ENCODE results near the gene HSD17B3.
A peak's percentile ranks its signal among the peaks of the same experiment; 100 is the strongest.
"Not testable (repeated sequence)": the region's sequence is repeated elsewhere in the genome, so short reads cannot be mapped to it uniquely, and the experiment has no call there.

HSD17B3 gene

GRCh38 chr9:96302021-96302420 lies at the start of gene HSD17B3:
Gene HSD17B3, minus strand, starts transcription at chr9:96302176. Its CDS starts 72 bp downstream, at chr9:96302104.
- no peak for DNase-seq

- no peak for DNase-seq
Measured at GRCh38 chr9:96350866-96351265, 48.9 kb upstream of the HSD17B3 start.

GRCh38 chr9:96348261-96348660 lies 46.3 kb upstream of the HSD17B3 start:
- no peak for DNase-seq

- DNase-seq: no peak
Measured at GRCh38 chr9:96345551-96345950, 43.6 kb upstream of the HSD17B3 start.

GRCh38 chr9:96344458-96345180 lies 42.6 kb upstream of the HSD17B3 start:
- DNase-seq: peak; percentile 92

- no peak for DNase-seq
Measured at GRCh38 chr9:96343515-96344360, 41.8 kb upstream of the HSD17B3 start.

- DNase-seq: no peak
Measured at GRCh38 chr9:96342571-96343245, 40.7 kb upstream of the HSD17B3 start.

GRCh38 chr9:96340707-96341106 lies 38.7 kb upstream of the HSD17B3 start:
- DNase-seq: no peak

- DNase-seq: no peak
Measured at GRCh38 chr9:96338299-96338698, 36.3 kb upstream of the HSD17B3 start.

- DNase-seq: no peak
Measured at GRCh38 chr9:96333958-96334357, 32.0 kb upstream of the HSD17B3 start.

- no peak for DNase-seq
Measured at GRCh38 chr9:96331236-96331947, 29.4 kb upstream of the HSD17B3 start.

- peak; percentile 32 for DNase-seq
Measured at GRCh38 chr9:96327694-96328352, 25.8 kb upstream of the HSD17B3 start.

GRCh38 chr9:96323169-96323568 lies 21.2 kb upstream of the HSD17B3 start:
- no peak for DNase-seq

- not testable (repeated sequence) for DNase-seq
Measured at GRCh38 chr9:96322736-96323135, 20.8 kb upstream of the HSD17B3 start.

- DNase-seq: not testable (repeated sequence)
Measured at GRCh38 chr9:96322210-96322609, 20.2 kb upstream of the HSD17B3 start.

- no peak for DNase-seq
Measured at GRCh38 chr9:96321515-96321914, 19.5 kb upstream of the HSD17B3 start.

GRCh38 chr9:96320749-96321280 lies 18.8 kb upstream of the HSD17B3 start:
- no peak for DNase-seq

GRCh38 chr9:96318921-96319565 lies 17.1 kb upstream of the HSD17B3 start:
- DNase-seq: no peak

GRCh38 chr9:96317335-96317980 lies 15.5 kb upstream of the HSD17B3 start:
- peak; percentile 40 for DNase-seq

- DNase-seq: no peak
Measured at GRCh38 chr9:96309850-96310249, 7.9 kb upstream of the HSD17B3 start.

- not testable (repeated sequence) for DNase-seq
Measured at GRCh38 chr9:96306958-96307357, 5.0 kb upstream of the HSD17B3 start.
